Suppressor macrophage (primary cell): ENCODE results near the gene ASB2.

Experiments
- DNase-seq, 4 experiments: peaks; one replicate each; pipeline ENCODE4 v3.0.0-alpha.2; 2020 to 2022

Gene ASB2

DNA sequence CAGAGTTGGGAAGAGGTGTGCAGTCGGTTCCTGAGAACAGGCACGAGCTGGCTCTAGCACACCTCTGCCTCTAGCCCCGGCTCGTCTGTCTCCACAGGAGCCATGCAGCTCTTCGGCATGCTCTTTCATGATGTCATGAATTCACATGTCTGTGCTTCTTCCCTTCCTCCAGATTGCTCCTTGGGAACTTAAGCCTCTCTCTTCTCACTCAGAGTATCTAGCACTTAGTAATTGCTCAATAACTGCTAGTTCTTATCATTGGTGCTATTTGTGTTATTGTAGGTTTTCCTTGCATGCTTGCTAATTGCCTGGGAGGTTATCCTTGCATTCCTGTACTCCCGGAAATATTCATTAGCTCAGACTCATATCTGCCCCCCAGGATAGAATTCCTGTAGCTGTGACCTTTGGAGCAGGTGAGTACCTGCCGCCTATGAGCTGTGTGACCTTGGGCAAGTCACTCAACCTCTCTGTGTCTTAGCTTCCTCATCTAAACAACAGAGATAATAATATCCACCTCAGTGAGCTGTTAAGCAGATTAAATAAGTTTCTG lies 29.8 kb downstream of the ASB2 start:
- DNase-seq = peak in 1 of 4 experiments; percentile 29

DNA sequence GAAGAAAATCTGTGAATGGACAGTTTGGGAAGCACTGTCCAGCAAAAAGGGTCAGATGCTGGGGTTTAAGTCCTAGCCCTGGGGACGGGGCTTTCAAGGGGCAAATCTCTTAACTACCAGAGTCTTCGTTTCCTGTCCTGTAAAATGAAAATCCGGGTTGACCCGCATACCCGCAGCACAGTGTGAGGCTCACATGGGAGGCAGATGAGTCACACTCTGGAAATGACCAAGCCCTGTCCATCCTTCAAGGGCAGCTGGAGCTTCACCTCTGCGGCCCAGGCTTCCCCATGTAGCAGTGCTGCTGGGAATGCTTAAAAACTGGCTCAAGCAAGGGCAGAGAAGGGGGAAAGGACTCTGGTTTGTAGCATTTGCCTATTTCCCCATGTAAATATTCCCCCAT lies 30.3 kb downstream of the ASB2 start:
- peak in 2 of 4 experiments; percentile 26 to 40 for DNase-seq

DNA sequence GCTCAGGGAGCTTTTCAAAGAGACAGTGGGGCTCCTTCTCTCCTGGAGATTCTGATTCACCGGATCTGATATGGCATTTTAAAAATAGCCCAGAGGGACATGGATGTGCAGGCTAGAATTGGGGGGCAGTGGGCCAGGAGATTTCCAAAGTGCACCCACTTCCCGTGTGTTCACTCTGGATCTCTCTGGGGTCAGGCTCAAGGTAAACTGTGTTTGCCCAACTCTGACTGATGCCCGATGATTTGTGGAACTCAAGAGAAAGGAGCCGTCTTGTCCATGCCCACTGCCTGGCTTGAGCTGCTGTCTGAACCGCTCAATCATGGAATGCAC lies 31.3 kb downstream of the ASB2 start:
- no peak for DNase-seq

DNA sequence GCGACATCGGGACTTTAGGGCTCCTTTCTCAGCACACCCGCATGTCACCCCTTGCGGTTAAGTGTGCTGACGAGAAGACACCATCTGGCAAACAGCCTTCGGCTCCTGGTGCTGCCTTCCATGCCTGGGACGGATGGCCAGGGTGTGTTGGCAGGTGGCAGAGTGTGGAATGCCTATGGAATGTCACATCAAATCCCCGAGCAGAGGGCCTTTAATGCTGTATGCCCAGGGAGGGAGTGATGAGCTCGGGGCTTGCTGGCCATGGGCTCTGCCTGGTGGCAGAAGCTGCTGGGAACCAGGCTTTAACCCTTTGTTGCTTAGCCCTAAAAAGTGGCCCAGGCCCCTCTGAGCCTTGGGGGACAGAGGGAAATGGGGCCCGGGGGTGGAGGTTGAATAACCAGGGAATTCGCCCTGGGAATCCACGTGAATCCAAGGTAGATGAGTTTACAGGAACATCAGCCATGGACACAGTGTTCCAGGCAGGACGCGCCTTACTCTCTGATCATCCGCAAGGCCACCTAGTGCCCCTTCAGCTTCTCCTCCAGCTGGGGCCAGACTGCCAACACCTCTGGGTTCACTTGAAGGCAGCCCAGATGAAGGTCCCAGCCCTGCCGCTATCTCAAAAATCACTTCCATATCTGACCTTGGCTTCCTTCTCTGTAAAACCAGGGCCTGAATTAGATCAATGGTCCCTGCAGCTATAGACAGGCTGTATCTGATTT lies 31.9 kb downstream of the ASB2 start:
- no peak for DNase-seq

DNA sequence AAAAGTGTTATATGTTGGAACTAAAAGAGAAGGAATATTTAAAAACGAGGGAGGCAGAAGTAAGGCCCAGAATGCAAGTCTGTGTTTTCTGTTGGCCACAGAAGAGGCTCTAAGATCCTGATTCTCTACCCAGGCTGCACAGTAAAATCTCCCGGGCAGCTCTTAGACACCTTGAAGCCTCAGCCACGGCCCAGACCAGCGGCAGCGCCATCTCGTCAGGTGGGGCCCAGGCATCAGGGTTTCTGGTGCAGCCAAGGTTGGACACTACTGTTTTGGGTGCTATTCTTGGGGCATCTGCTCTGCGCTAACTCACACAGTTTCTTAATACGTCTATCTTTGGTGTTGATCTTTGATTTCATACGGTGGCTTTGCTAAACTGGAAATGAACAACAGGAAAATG lies 32.4 kb downstream of the ASB2 start:
- DNase-seq = no peak

DNA sequence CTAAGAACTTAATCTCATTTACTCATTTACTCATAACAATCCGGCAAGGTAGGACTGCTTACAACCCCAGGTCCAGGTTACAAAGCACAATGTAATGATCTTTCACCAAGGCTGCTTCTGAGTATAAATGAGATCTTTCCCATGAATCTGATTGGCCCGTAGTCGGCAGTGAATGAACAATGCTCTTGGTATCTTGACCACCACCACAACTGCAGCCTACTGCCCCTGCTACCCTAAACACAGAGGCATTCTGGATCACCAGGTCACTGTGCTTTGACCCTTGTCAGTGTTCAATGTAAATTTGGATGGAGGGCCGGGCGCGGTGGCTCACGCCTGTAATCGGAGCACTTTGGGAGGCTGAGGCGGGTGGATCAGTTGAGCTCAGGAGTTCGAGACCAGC lies 33.3 kb downstream of the ASB2 start:
- DNase-seq = no peak

DNA sequence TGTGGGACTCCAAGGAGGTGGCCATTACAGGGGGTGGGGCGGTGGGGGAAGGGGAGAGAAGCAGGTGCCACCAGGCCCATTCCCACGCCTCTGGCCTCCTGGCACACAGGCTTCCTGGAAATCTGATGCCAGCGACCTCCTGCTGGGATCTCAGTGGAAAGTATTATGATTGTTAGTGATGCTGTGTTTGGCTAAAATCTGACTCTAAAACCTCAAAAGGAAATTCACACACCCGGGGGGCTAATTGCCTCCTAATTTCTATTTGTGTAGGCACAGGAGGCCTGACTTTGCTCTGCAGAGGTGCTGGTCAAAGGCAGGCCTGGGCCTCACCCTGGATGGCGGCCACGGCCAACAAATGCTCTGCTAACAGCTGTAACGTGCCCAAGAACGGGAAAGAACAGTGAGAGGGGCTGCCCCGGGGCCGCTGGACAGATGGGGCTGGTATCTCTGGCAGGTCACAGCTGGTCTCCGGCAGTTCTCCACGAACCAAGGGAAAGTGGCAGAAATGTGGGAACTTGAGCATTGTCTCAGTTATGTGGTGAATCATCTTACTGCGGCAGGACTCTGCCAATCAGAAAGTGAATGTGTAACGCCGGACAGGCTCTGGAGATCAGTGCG lies 35.0 kb downstream of the ASB2 start:
- no peak for DNase-seq

DNA sequence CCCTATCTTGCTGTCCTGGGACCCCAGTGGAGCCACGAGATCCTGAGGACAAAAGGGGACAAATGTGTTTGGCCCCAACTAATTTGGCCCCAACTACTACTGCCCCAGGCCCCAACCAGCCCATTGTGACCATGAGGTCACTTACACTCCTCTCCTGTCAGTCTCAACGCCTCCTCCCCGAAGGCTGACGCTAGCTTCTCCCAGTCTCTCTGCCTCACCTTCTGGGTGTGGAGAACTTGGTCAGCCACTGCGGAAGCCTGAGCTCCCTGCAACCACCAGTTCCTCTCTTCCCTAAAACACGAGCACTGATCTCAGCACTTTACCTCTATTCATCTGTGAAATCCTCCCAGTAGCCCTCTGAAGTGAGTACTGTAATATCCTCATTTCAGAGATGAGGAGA lies 35.9 kb downstream of the ASB2 start:
- peak; percentile 52 to 77 (median 66) for DNase-seq

DNA sequence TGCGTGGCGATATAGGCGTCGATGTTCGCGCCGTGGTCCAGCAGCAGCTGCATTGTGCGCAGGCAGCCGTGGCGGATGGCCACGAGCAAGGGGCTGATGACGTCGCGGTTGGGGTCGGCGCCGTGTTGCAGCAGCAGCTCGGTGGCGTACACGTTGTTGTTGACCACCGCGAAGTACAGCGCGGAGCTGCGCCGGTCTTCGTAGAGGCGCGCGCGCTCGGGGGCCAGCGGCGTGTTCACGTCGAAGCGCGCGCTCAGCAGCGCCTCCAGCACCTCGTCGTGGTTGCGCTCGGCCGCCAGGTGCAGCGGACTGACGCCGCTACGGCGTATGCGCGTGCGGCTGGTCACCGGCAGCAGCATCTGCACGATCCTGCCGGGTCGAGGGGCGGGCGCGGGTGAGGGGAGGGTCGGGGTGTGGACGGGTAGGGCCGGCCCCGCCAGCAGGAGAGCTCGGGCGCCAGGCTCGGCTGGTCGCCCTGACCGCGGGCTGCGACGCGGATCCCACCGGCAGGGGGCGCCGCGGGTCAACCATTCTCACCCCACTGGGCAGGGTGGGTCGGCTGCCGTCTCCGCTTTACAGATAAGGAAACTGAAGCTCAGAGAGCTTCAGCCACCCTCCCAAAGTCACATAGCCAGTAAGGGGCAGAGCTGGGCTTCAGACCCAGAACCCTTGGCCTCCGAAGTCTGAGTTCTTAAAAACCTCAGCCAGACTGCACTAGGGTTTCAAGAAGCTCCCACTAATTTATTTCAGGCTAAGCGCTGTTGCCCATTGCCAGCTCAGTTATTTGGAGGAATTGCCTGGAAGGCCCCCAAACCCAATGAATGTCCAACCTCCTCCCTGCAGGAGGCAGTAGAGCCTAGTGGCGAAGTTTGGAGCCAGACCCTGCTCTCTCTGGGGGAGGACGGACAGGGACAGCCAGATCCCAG lies 36.8 kb downstream of the ASB2 start:
- peak; percentile 83 to 93 (median 92) for DNase-seq

DNA sequence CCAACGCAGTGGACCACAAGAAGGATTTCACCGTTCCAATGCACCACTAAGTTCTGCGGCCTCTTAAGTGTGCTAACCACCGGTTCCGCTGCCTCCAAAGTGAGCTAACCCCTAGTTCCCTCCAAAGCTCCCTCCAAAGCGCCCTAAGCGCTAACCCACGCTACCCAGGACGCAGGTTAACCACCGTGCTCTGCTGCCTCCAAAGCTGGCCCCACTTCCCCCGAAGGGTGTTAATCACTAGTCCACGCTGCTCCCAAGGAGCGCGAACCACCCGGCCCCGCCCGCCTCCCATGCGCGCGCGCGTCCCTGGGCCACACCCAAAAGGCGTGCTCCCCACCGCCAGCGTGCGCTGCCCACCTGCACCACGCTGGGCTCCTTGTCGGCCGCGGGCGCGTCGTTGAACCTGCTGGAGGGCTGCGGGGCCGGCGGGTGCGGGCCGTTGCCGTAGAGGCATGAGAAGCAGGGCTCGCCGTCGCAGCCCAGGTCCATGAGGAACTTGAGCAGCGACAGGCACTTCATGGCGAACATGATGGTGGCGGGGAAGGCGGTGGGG lies 37.5 kb downstream of the ASB2 start:
- DNase-seq = no peak

DNA sequence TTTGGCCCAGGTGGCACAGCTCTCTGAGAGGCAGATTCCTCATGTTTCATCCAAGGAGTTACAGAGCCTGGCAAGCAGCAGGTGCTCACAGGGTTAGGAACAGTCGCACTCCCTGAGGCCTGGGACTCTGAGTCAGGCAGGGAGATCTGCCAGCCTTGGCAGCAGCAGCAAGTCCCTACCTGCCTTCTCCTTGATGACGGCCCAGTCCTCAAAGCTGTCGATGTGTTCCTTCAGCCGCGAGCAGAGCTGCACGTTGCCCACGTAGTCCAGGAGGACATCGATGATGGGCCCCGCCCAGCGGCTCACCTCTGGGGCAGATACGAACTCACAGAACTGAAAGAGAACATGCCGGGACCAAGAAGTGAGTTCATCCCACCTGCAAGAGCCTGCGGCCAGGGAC lies 38.9 kb downstream of the ASB2 start:
- DNase-seq = no peak

DNA sequence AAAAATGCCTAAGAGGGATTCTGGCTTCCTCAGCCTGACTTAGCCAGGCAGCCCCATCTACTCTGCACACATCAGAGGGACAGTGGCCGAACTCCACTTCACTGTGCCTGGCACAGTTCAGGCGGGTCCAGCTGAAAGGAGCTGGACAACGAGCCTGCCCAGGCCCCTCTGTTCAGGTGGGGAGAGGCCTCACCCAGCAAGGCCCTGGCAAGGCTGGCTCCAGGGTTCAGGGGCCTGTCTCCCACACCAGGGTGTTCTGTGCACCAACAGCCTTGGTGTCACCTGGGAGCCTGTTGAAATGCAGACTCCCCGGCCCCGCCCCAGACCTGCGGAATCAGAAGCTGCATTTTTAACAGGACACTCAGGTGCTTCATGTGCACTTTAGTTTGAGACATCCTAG lies 39.4 kb downstream of the ASB2 start:
- DNase-seq = no peak

DNA sequence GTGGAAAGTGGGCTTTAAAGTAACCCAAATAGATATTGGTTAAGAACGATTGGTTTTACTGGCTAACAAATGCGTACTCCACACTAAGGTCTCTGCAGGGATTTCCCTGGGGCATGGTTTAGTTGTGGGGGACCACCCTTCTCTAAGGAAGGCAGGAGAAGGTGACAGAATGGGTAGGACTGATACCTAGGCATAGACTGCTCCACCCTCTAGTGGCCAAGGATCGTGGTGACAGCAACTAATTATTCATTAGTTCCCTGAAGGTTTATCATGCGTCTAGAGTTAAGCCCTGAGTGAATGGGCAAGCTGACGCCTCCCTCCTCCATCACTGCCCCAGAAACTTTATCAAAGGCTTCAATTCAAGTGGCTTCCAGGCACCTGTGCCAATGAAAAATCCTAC lies 40.1 kb downstream of the ASB2 start:
- peak; percentile 18 to 49 (median 36) for DNase-seq

DNA sequence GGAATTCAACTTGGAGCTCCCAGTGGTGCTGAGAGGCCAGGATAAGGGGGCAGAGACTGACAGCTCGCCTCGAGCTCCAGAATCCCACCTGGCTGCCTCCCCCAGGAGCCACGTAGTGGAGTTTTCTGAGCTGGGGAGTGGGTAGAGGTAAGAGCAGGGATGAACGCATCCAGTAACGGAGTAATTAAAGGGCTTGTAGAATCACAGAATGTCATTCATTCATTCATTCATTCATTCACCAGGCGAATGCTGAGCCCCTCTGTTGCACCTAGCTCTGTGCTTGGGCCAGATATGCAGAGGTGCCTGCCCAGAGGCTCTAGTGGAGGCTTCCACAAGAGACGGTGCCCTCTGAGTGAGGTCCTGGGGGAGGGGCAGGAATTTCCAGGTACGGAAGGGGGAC lies 41.2 kb downstream of the ASB2 start:
- DNase-seq = no peak

DNA sequence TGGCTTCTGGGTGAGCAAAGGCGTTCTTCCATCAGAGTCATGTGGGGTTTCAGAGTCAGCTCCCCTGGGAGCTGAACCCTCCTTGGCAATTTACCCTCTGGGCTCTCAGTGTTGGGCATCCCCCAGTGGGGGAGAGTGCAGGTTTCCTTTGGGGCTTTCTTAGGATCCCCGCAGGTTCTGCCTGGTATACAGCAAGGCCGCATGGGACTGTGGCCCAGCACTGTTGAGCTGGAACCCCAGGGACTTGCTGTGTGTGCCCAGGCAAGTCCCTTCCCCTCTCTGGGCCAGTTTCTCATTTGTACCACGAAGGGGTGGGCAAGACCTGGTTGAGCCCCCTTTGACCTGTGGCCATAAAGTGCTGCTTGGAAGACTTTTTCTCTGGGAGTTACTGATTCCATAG lies 43.7 kb downstream of the ASB2 start:
- no peak for DNase-seq

DNA sequence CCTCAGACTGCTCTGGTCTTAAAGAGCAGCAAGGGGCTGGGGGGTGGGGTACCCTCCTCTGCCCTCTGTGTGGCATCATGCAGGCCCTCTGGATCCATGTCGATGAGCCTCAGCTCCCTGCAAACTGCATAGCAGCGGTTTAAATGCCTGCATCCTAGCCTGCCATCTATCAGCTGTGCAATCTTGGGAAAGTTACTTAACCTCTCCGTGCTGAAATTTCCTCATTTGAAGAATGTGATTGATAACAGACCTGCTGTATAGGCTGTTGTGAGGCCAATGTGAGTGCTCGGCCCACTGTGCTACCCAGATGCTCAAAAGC lies 45.4 kb downstream of the ASB2 start:
- DNase-seq = no peak

DNA sequence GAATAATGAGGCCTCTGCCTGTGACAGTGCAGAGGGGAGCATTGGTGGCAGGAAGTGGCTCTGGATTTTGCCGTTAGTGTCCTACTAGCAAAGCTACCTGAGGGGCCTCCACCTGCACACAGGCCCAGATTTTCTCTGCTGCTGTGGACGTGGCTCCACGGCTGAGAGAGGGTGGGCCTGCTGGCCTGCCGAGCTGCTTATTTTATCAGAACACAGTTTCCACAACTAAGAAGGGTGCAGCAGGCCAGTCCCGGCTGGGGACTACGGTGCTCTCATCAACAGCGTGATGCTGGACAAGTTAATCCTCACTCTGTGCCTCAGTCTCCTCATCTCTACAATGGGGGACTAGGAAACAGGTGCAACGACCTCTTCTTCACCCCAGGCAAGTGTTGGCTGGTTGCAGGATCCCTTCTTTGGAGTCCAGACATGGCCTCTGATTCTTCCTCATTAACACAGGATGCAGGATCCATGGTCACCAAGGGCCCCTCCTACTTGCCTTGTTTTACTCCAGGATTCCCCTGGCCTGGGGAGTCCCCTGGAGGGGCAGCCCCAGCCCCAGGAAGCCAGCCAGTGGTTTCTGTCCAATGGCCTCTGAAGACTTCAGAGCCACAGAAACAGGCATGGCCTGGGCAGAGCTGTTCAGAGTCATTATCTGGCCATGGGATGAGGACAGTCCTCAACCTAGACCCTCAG lies 45.9 kb downstream of the ASB2 start:
- no peak for DNase-seq

DNA sequence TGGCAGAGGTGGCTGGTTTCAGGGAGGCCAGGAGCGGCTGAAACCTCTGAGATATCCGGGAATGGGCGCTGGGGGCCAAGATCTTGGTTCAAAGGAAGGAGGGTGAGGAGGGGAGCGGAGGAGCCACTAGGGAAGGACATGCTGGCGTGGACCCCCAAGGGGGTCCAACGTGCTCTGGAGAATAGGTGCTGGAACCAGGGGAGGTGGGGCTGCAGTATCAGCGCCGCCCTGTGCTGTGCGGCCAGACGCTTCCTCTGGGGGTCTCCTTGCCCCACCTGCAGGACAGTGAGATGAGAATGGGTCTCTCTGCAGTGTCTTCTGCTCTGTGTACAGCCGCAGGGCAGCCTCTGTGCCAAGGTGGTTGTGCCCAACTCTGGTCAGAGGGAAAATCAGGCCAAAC lies 46.7 kb downstream of the ASB2 start:
- no peak for DNase-seq

DNA sequence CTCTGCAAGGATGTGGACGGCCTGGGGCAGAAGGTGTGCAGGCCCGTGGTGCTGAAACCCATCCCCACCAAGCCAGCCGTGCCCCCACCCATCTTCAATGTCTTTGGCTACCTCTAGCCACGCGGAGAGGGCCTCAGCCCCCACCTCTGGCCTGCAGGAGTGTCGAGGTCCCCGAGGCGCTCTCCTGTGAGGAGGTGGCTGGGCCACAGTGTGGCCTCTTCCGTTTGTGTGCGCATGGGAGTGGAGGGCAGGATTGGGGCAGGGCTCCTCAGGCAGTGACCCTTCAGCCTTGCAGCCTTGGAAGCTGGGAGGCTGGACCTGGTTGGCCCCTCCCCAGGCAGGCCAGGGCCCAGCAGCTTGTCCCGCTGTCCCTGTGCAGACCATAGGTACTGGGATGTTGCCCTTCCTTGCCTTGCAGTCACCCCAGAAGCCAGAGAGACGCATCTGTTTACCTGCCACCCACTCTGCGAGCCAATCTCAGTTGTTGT lies 47.3 kb downstream of the ASB2 start:
- DNase-seq = no peak

DNA sequence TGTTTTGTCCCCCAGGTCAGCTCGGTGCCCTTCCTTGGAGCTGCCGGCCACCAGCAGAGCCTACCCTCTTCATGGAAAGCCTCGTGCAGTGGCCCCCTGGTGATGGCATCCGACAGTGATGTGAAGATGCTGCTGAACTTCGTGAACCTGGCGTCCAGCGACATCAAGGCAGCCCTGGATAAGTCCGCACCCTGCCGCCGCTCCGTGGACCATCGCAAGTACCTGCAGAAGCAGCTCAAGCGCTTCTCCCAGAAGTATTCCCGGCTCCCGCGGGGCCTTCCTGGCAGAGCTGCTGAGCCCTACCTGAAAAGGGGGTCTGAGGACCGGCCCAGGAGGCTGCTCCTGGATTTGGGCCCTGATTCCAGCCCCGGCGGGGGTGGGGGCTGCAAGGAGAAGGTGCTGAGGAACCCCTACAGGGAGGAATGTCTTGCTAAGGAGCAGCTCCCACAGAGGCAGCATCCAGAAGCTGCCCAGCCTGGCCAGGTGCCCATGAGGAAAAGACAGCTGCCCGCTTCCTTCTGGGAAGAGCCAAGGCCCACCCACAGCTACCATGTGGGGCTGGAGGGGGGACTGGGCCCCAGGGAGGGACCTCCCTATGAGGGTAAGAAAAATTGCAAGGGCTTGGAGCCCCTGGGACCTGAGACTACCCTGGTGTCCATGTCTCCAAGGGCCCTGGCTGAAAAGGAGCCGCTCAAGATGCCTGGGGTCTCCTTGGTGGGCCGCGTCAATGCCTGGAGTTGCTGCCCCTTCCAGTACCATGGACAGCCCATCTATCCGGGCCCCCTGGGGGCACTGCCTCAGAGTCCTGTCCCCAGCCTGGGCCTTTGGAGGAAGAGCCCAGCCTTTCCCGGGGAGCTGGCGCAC lies 48.0 kb downstream of the ASB2 start:
- DNase-seq = no peak

DNA sequence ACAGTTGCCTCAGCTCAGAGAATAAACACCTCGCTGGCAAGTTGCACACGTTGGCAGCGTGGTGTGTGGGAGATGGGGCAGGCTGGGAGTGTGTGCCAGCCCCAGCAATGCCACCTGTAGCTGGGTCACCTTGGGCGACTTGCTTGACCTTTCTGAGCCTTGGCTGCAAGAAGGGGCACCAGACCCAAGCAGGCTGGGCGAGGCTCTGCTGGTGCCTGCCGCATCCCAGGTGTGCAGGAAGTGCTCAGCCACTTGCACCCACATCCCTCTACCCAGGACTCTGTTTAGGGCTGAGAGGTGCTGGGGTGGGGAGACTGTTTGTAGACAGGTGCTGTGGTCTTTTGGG lies 48.6 kb downstream of the ASB2 start:
- no peak for DNase-seq
